BJ (cell line): ENCODE data around the gene NDRG4. TPM values are rescaled to one million over a fixed set of nuclear protein-coding genes. Genes with fewer than 3 reads are reported as not detected.

Experiments
- CTCF ChIA-PET: fragments of 350-600 bp; formaldehyde crosslinking; extraction: SDS; loops from one replicate; lab custom pipeline; 2021; ENCODE audit warnings: antibody characterized with exemption, inconsistent platforms; lab: Yijun Ruan, JAX
- POLR2A ChIA-PET: fragments of 300-600 bp; sonication (Branson Sonifier 250); formaldehyde crosslinking; extraction: SDS; loops from one replicate; lab custom pipeline; 2021; ENCODE audit warnings: antibody characterized with exemption; lab: Charles Lee
- DNase-seq: peaks from one replicate; pipeline ENCODE4 v3.0.0-alpha.2; 2011; ENCODE audit warnings: low read depth
- H3K27me3 ChIP-seq: 2 replicates; pipeline ENCODE4 v1.6.0; 2011; ENCODE audit warnings: low read length; ENCODE audit not compliant: control insufficient read depth, insufficient read depth
- H3K36me3 ChIP-seq: 2 replicates; pipeline ENCODE4 v1.5.1; 2011; ENCODE audit warnings: low read length; ENCODE audit not compliant: control insufficient read depth, insufficient read depth
- H3K4me3 ChIP-seq: 2 replicates; pipeline ENCODE4 v1.5.1; 2011; ENCODE audit warnings: low read depth, mild to moderate bottlenecking, control low read depth, low read length
- polyA plus RNA-seq: library from polyadenylated mRNA; depleted of rRNA; stranded (reverse); fragments of >200 nt; gene quantifications from 2 replicates; pipeline ENCODE4 v1.2.3, GENCODE V29; 2011
- TF ChIP-seq, protein P1 (sequence below): IDR thresholded peaks from 2 replicates; pipeline ENCODE4 v1.5.1; 2011; ENCODE audit warnings: low read depth, mild to moderate bottlenecking, control low read depth, inconsistent platforms, low read length, moderate library complexity; ENCODE audit not compliant: insufficient read depth

The NDRG4 gene
- polyA plus RNA-seq, 1 experiment = 20.7 TPM

DNA sequence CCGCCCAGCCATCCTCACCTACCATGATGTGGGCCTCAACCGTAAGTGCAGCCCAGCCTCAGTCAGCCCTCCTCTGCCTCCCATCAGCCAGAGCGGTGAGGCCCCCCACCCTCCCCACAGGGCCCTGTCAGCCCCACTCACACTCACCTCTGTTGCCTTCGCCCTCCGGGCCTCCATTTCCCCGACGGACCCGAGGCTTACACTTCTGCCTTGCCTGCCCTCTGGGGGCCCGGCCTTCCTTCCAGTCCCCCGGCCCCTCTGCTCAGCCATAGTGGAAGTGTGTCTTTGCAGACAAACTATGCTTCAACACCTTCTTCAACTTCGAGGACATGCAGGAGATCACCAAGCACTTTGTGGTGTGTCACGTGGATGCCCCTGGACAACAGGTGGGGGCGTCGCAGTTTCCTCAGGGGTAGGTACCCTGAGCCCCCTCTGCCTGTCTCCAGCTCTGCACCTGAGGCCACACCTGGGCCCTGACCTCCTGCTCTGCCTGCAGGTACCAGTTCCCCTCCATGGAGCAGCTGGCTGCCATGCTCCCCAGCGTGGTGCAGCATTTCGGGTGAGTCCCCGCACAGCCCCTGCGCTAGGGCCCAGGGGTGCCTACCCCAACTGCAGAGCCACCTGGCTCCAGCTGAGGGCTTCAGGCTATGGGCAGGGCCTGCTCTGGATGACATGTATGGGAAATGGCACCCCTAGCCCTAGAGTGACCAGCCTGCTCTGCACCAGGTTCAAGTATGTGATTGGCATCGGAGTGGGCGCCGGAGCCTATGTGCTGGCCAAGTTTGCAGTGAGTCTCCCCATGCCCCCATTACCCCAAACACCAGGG lies 4.1 kb downstream of the NDRG4 start:
- CTCF ChIA-PET = no interaction called here
- Histone ChIP-seq H3K27me3 (no peaks in the 10 kb centered on the region), H3K36me3 (peaks cover 4% of the 10 kb centered on the region; the same call in 1 of the 2 replicates), H3K4me3 (no peak overlapping the region)
- POLR2A ChIA-PET = no interaction called here
- TF ChIP-seq, protein P1, sequence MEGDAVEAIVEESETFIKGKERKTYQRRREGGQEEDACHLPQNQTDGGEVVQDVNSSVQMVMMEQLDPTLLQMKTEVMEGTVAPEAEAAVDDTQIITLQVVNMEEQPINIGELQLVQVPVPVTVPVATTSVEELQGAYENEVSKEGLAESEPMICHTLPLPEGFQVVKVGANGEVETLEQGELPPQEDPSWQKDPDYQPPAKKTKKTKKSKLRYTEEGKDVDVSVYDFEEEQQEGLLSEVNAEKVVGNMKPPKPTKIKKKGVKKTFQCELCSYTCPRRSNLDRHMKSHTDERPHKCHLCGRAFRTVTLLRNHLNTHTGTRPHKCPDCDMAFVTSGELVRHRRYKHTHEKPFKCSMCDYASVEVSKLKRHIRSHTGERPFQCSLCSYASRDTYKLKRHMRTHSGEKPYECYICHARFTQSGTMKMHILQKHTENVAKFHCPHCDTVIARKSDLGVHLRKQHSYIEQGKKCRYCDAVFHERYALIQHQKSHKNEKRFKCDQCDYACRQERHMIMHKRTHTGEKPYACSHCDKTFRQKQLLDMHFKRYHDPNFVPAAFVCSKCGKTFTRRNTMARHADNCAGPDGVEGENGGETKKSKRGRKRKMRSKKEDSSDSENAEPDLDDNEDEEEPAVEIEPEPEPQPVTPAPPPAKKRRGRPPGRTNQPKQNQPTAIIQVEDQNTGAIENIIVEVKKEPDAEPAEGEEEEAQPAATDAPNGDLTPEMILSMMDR = no peak
- DNase-seq = no peak

DNA sequence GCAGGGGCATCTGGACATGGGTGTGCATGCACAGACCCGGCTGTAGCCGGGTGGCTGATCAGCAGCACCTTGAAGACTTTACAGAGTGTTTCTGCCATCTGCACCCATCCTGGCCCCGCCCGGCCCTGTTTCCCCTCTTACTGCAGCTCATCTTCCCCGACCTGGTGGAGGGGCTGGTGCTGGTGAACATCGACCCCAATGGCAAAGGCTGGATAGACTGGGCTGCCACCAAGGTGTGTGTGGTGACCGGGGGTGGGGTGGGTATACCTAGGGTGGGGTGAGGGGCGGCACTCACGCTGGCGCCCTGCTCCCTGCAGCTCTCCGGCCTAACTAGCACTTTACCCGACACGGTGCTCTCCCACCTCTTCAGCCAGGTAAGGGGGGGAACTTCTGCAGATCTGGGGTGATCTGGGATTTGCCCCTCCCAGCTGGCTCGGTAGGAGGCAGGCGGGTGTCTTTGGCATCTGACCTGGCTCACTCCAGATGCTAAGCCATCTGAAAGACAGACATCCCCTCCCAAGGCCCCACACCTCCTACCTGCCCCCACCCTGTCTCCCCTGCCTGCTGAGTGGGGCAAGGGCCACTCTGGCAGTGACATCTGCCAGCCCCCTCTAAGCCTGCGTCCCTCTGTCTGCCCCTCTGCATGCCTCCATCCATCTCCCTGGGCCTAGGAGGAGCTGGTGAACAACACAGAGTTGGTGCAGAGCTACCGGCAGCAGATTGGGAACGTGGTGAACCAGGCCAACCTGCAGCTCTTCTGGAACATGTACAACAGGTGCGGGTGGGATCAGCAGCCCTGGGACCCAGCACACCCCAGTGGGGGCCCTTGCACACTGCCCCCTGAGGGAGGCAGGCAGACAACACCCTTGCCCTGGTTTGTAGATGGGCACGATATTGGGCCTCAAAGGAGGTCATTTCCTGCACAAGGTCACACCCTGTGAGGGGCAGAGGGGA lies 6.6 kb downstream of the NDRG4 start:
- CTCF ChIA-PET = interaction anchor here (0.6 to 1.1 kb wide), 3 partner anchors 8 to 169 kb away, joined by 3 read pairs; no protein-coding TSS in a partner anchor
- DNase-seq = no peak
- peaks cover 4% of the 10 kb centered on the region; the same call in 1 of the 2 replicates for H3K36me3 ChIP-seq
- no peak overlapping the region for H3K4me3 ChIP-seq
- H3K27me3 ChIP-seq = no peaks in the 10 kb centered on the region
- POLR2A ChIA-PET = no interaction called here
- TF ChIP-seq, protein P1 = no peak

DNA sequence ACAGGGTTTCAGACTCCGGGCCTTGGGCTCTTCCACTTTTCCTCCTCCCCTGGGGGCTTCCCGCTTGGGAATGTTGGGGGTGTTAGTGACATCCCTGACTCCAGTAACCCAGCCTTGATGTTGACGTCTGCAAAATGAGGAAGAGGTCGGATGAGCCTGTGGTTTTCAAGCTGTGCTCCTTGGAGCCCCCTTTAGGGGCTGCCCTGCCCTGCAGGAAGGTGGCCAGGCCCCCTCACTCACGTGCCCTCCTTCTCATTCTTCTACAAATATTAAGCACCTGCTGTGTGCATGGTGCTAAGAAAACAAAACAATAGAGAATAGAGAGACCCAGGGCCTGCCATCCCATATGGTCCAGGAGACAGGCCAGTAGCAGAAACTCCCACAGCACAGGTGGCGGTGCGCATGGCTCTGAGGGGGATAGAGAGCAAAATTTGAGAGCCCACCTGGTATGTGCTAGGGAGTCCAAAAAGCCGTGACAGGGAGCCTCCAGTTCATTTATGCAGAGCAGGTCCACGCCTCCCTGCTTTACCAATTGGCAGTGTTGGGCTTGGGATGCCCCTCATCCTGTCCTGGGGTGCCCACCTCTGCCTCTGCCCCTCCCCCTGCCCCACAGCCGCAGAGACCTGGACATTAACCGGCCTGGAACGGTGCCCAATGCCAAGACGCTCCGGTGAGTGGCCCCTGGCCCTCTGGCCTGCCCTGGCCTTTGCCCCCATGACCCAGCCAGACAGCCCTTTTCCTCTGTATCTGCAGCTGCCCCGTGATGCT lies 7.4 kb downstream of the NDRG4 start:
- Histone ChIP-seq H3K36me3 (peaks cover 4% of the 10 kb centered on the region; the same call in 1 of the 2 replicates), H3K27me3 (no peaks in the 10 kb centered on the region), H3K4me3 (no peak overlapping the region)
- TF ChIP-seq, protein P1 = no peak
- ChIA-PET POLR2A (no interaction called here), CTCF (interaction anchor here (0.9 kb wide), 1 partner anchor 9 kb away, joined by 3 read pairs; no protein-coding TSS in a partner anchor)
- DNase-seq = no peak

DNA sequence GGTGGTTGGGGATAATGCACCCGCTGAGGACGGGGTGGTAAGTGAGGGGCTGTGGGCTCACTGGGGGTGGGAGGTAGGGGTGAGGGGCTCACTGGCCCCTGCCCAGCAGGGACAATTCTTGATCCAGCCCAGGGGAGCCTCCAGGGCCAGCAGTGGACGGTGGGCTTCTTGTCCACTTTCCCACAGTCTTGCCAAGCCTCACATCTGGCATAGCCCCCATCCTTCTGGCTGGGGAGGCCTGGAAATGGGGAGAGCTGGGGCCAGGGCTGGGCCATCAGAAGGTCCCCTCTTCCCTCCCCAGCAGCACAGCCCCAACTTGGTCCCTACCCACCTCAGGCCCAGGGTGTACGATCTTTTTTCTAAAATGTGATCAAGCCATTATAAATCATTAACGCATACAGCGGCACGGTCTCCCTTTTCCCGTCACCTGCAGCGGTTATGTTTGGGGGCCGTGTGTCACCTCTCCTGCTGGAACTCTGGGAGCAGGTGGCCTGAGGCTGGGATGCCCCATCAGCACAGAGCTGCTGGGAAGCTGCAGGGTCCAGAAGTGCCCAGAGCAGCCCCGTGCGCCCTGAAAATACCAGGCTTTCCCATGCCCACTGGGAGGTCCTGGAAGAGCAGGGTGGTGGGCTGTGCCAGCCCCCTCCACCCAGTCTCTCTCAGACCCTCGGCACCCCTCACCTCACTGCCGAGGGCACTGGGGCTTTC lies 8.2 kb downstream of the NDRG4 start:
- POLR2A ChIA-PET = no interaction called here
- H3K4me3 ChIP-seq = no peak overlapping the region
- no peak for DNase-seq
- peaks cover 4% of the 10 kb centered on the region; the same call in 1 of the 2 replicates for H3K36me3 ChIP-seq
- TF ChIP-seq, protein P1 = no peak
- no peaks in the 10 kb centered on the region for H3K27me3 ChIP-seq
- CTCF ChIA-PET = interaction anchor here (0.9 kb wide), 1 partner anchor 8 kb away, joined by 3 read pairs; no protein-coding TSS in a partner anchor
